NT2/D1 (cell line): ENCODE results near the gene LYVE1.

Experiments
- DNase-seq: peaks from one replicate; pipeline ENCODE4 v3.0.0-alpha.2; 2011; ENCODE audit warnings: low read depth, low spot score
- H3K27me3 ChIP-seq: 2 replicates; pipeline ENCODE4 v1.6.0; 2011; ENCODE audit warnings: mild to moderate bottlenecking; ENCODE audit not compliant: insufficient read length, insufficient read depth
- H3K36me3 ChIP-seq: 2 replicates; pipeline ENCODE4 v1.6.1; 2011; ENCODE audit warnings: mild to moderate bottlenecking, low read length, mixed read lengths; ENCODE audit not compliant: insufficient read depth, insufficient read length
- H3K4me1 ChIP-seq: 2 replicates; pipeline ENCODE4 v1.5.1; 2011; ENCODE audit not compliant: insufficient read depth, insufficient read length
- H3K4me3 ChIP-seq: 2 replicates; pipeline ENCODE4 v1.5.1; 2011; ENCODE audit warnings: low read depth; ENCODE audit not compliant: insufficient read length
- H3K9ac ChIP-seq: 2 replicates; pipeline ENCODE4 v1.6.0; 2011; ENCODE audit warnings: low read depth; ENCODE audit not compliant: insufficient read length
- H3K9me3 ChIP-seq: 2 replicates; pipeline ENCODE4 v1.5.1; 2011; ENCODE audit warnings: mild to moderate bottlenecking, low read length; ENCODE audit not compliant: insufficient read depth
- SUZ12 ChIP-seq: IDR thresholded peaks from 2 replicates; pipeline ENCODE4 v1.6.1; 2011; ENCODE audit not compliant: insufficient read length, insufficient read depth; ENCODE audit errors: extremely low read depth
- YY1 ChIP-seq: IDR thresholded peaks from 2 replicates; pipeline ENCODE4 v1.6.1; 2011; ENCODE audit not compliant: insufficient read length, insufficient read depth
- ZNF274 ChIP-seq: IDR thresholded peaks from 2 replicates; pipeline ENCODE4 v1.6.1; 2011; ENCODE audit warnings: mild to moderate bottlenecking, low read depth, low read length

The LYVE1 gene

GRCh38 chr11:10605941-10606381 is 37.5 kb upstream of the LYVE1 start:
- TF ChIP-seq ZNF274 (no peak), YY1 (no peak), SUZ12 (no peak)
- Histone ChIP-seq H3K9ac (no peak overlapping the region), H3K4me3 (no peak overlapping the region), H3K9me3 (no peaks in the 10 kb centered on the region), H3K27me3 (no peaks in the 10 kb centered on the region), H3K4me1 (no peaks in the 10 kb centered on the region), H3K36me3 (no peaks in the 10 kb centered on the region)
- peak; percentile 52 for DNase-seq

DNA sequence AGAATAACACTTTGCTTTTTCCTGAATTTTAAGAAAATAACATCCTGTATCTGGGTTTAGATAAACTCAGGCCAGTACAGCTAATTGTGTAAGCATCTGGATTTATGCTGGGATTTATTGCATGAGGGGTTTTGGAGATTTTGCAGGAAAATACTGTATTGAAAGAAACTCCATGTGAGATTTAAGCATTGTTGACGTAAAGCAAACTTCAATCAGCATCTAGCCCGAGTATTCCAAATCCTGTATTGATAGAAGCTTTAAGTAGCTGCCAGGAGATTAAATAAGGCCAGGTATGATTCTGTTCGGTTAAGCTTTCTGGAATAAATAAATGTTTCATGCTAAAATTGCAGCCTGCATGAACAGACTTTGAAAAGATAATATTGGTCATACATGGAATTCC is 36.3 kb upstream of the LYVE1 start:
- H3K27me3 ChIP-seq, result no peaks in the 10 kb centered on the region
- no peaks in the 10 kb centered on the region for H3K36me3 ChIP-seq
- no peaks in the 10 kb centered on the region for H3K4me1 ChIP-seq
- H3K4me3 ChIP-seq, result no peak overlapping the region
- TF ChIP-seq YY1 (no peak), ZNF274 (no peak), SUZ12 (no peak)
- H3K9ac ChIP-seq, result no peak overlapping the region
- DNase-seq, result no peak
- H3K9me3 ChIP-seq, result no peaks in the 10 kb centered on the region

- DNase-seq, result no peak
- TF ChIP-seq ZNF274 (no peak), SUZ12 (no peak), YY1 (no peak)
- H3K9me3 ChIP-seq, result no peaks in the 10 kb centered on the region
- no peaks in the 10 kb centered on the region for H3K36me3 ChIP-seq
- no peak overlapping the region for H3K9ac ChIP-seq
- H3K4me3 ChIP-seq, result no peak overlapping the region
- H3K27me3 ChIP-seq, result no peaks in the 10 kb centered on the region
- no peaks in the 10 kb centered on the region for H3K4me1 ChIP-seq
Measured at GRCh38 chr11:10604340-10604748, 35.9 kb upstream of the LYVE1 start.

DNA sequence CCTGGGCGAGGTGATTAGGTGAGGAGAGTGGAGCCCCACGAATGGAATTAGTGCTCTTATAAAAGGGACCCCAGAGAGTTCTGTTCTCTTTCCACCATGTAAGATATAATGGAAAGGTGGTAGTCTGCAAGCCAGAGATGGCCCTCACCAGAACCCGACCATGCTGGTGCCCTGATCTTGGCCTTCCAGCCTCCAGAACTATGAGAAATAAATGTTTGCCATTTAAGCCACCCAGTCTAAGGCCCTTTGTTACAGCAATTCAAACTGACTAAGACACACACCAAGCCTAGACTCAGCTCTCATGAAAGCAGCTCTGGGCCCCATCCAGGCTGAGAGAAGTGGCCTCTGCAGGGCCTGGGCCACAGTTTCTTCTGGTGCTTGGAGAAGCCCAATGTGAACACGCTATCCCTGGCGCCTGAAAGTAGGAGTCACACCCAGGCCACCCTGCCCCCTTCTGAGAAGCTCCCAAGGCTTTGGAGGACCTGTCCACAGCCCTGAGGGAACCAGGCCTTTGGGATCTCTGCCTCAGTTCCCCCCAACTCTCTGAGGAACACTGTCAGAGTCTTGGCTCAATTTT is 35.3 kb upstream of the LYVE1 start:
- Histone ChIP-seq H3K4me3 (no peak overlapping the region), H3K36me3 (no peaks in the 10 kb centered on the region), H3K9me3 (no peaks in the 10 kb centered on the region), H3K4me1 (no peaks in the 10 kb centered on the region), H3K9ac (no peak overlapping the region), H3K27me3 (no peaks in the 10 kb centered on the region)
- no peak for DNase-seq
- TF ChIP-seq SUZ12 (no peak), YY1 (no peak), ZNF274 (no peak)

DNA sequence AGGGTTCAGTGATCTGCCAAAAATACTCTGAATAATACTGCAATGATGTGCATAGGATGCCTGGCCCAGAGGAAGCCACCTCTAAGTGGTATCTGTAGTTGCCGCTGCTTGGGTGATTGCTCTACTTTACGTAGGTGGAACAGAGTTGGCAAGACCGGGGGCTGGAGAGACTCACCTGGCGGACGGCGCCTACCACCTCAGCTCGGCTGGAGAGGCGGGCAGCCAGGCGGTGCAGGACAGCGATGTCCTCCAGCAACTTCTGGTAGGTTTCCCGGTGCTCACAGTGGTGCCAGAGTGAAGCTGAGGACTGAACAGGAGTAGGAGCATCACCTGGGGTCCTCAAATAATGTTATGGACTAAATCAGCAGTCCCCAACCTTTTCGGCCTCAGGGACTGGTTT is 34.5 kb upstream of the LYVE1 start:
- no peaks in the 10 kb centered on the region for H3K27me3 ChIP-seq
- no peak overlapping the region for H3K4me3 ChIP-seq
- no peaks in the 10 kb centered on the region for H3K4me1 ChIP-seq
- no peak overlapping the region for H3K9ac ChIP-seq
- DNase-seq, result no peak
- H3K9me3 ChIP-seq, result no peaks in the 10 kb centered on the region
- H3K36me3 ChIP-seq, result no peaks in the 10 kb centered on the region
- TF ChIP-seq ZNF274 (no peak), SUZ12 (no peak), YY1 (no peak)

DNA sequence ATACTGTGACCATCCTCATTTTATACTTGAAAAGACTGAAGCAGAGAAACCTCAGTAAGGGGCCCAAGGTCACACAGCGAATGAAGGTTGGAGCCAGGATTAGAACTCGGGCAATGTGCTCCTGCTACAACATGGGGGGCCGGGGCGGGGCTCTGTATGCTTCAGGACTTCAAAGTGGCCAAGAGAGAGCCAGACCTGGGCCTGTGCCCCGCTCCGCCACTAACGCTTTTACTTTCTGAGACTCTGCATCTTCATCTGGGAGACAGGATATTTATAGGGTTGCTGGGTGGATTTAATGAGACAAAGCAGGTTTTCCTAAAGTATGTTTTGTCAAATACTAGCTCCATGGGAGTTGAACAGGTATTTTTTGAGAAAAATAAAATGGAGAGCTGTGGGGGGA is 33.9 kb upstream of the LYVE1 start:
- Histone ChIP-seq H3K4me1 (no peaks in the 10 kb centered on the region), H3K4me3 (no peak overlapping the region), H3K9ac (no peak overlapping the region), H3K27me3 (no peaks in the 10 kb centered on the region), H3K36me3 (no peaks in the 10 kb centered on the region), H3K9me3 (no peaks in the 10 kb centered on the region)
- DNase-seq, result no peak
- TF ChIP-seq YY1 (no peak), SUZ12 (no peak), ZNF274 (no peak)

GRCh38 chr11:10601837-10602236 is 33.4 kb upstream of the LYVE1 start:
- Histone ChIP-seq H3K9me3 (no peaks in the 10 kb centered on the region), H3K27me3 (no peaks in the 10 kb centered on the region), H3K4me3 (no peak overlapping the region), H3K4me1 (no peaks in the 10 kb centered on the region), H3K36me3 (no peaks in the 10 kb centered on the region), H3K9ac (no peak overlapping the region)
- no peak for TF ChIP-seq ZNF274
- no peak for TF ChIP-seq SUZ12
- no peak for DNase-seq
